WERI-Rb-1 (cell line): ENCODE results near the gene AP3M1.

Experiments used
- DNase-seq: peaks from one replicate; pipeline ENCODE4 v3.0.0-alpha.2; 2020
- H3K27ac ChIP-seq: fragments of 250-450 bp; sonication (Bioruptor Pico); 2 replicates; pipeline ENCODE4 v1.5.1; 2020; ENCODE audit warnings: mild to moderate bottlenecking, moderate library complexity
- H3K27me3 ChIP-seq: fragments of 250-450 bp; sonication (Bioruptor Pico); 2 replicates; pipeline ENCODE4 v1.5.1; 2021; ENCODE audit warnings: mild to moderate bottlenecking, low read depth, moderate library complexity; ENCODE audit not compliant: insufficient read depth, severe bottlenecking
- H3K36me3 ChIP-seq: fragments of 250-450 bp; sonication (Bioruptor Pico); 2 replicates; pipeline ENCODE4 v1.5.1; 2020; ENCODE audit warnings: mild to moderate bottlenecking, moderate library complexity
- H3K4me3 ChIP-seq: 2 replicates; pipeline ENCODE4 v1.5.1; 2011; ENCODE audit warnings: low read depth, mild to moderate bottlenecking, control low read depth, low read length
- H3K9me3 ChIP-seq: fragments of 250-450 bp; sonication (Bioruptor Pico); 2 replicates; pipeline ENCODE4 v1.5.1; 2021; ENCODE audit warnings: mild to moderate bottlenecking, moderate library complexity; ENCODE audit not compliant: severe bottlenecking
- TF ChIP-seq, protein P1 (sequence below): IDR thresholded peaks from 2 replicates; pipeline ENCODE4 v1.5.1; 2011; ENCODE audit warnings: low read depth, mild to moderate bottlenecking, control low read depth, inconsistent platforms, low read length

The AP3M1 gene

DNA sequence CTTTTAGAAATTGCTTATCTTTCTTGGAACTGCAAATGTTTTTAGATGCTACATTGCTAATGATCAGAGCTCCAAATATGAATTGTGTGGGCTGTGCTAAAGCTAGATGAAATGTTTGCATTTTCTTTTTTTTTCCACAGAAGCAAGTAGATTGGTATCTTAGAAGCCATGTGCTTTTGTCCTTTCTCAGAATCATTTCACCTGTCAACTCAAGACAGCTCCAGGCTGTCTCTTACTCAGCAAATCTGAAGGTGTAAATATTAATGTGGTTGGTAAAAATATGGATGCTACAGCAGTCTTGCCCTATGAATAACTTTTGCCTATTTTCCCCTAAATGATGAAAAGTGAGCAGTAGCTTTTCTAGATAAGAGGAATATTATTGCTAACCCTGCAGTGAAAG is 41.2 kb downstream of the AP3M1 start:
- Histone ChIP-seq H3K4me3 (no peak overlapping the region), H3K36me3 (peaks cover 96% of the 10 kb centered on the region), H3K27ac (no peak overlapping the region), H3K9me3 (no peaks in the 10 kb centered on the region), H3K27me3 (no peaks in the 10 kb centered on the region)
- TF ChIP-seq, protein P1, sequence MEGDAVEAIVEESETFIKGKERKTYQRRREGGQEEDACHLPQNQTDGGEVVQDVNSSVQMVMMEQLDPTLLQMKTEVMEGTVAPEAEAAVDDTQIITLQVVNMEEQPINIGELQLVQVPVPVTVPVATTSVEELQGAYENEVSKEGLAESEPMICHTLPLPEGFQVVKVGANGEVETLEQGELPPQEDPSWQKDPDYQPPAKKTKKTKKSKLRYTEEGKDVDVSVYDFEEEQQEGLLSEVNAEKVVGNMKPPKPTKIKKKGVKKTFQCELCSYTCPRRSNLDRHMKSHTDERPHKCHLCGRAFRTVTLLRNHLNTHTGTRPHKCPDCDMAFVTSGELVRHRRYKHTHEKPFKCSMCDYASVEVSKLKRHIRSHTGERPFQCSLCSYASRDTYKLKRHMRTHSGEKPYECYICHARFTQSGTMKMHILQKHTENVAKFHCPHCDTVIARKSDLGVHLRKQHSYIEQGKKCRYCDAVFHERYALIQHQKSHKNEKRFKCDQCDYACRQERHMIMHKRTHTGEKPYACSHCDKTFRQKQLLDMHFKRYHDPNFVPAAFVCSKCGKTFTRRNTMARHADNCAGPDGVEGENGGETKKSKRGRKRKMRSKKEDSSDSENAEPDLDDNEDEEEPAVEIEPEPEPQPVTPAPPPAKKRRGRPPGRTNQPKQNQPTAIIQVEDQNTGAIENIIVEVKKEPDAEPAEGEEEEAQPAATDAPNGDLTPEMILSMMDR: no peak
- no peak for DNase-seq

DNA sequence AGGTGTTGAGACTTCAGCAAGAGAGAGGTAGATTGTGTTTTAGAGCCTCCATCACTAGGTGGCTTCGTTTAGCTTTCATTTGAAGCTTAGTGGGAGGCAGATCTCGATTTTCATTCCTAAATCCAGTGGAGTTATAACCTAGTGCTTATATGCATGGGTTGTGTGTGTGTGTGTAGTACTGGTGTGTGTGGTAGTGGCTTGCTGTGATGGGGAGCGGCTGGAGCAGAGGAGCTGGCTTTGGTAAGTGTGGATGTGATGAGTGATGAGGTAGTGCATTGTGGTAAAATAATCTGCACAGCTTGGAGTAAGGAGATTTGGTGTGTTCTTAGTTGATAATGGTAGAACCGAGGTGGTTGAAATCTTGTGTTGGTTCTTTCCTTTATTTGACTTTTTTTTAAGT is 43.2 kb downstream of the AP3M1 start:
- no peaks in the 10 kb centered on the region for H3K9me3 ChIP-seq
- H3K4me3 ChIP-seq: no peak overlapping the region
- TF ChIP-seq, protein P1: no peak
- no peaks in the 10 kb centered on the region for H3K27me3 ChIP-seq
- H3K36me3 ChIP-seq: peaks cover 94% of the 10 kb centered on the region
- no peak for DNase-seq
- H3K27ac ChIP-seq: no peak overlapping the region

DNA sequence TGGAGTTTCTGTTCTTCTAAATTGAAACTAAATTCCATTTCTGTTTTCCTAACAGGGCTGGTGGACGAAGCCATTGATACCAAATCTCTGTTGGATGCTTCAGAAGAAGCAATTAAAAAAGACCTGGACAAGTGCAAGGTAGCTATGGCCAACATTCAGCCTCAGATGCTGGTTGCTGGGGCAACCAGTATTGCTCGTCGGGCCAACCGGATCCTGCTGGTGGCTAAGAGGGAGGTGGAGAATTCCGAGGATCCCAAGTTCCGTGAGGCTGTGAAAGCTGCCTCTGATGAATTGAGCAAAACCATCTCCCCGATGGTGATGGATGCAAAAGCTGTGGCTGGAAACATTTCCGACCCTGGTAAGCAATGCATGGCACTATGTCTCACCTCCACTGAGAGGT is 45.6 kb downstream of the AP3M1 start:
- TF ChIP-seq, protein P1: no peak
- Histone ChIP-seq H3K36me3 (peaks cover 87% of the 10 kb centered on the region), H3K27me3 (no peaks in the 10 kb centered on the region), H3K9me3 (no peaks in the 10 kb centered on the region), H3K27ac (no peak overlapping the region), H3K4me3 (no peak overlapping the region)
- DNase-seq: no peak

DNA sequence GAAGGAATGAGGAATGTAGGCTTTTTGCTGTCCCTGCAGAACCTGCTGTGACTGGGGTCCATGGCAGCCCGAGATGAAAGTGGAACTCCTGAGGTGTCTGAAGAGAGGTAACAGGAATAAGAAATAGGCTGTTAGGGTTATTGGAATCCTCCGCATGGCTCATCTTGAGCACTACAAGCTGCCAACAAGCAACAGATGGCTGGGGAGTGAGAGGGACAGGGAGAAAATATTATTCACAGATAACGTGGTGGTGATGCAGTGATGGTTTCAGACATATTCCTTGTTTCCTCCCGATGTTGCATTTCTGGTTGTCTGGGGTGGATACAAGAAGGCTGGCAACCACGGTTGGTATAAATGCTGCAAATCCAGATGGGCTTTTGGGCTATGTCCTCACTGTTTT is 46.1 kb downstream of the AP3M1 start:
- Histone ChIP-seq H3K4me3 (no peak overlapping the region), H3K27me3 (no peaks in the 10 kb centered on the region), H3K27ac (no peak overlapping the region), H3K9me3 (no peaks in the 10 kb centered on the region), H3K36me3 (peaks cover 87% of the 10 kb centered on the region)
- TF ChIP-seq, protein P1: no peak
- no peak for DNase-seq

DNA sequence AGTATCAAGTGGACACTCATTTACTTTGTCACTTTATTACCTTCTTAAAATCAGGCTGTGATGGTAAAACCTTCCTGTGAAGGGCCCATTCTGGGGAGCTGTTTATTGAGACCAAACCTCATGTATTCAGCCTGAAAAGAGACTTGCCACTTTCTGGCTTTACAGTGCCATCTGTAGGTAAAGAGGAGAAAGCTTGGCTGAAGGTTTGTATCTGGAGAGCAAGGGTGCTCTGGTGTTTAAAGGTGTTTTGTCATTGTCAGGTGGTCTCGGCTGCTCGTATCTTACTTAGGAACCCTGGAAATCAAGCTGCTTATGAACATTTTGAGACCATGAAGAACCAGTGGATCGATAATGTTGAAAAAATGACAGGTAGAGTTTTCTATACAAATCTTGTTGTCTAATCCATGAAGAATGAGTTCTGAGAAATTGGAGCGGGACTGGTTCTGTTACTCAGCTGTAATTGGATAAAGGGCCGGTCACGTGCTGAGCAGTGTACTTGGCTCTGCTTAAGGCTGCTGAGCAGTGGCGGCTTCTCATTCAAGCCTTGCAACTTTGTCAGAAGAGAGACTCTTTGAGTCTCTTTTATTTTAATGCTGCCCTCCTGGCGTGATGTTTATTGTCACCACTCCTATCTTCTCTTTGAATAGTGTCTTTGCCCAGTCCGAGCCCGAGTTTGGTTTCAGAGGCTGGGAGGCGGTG is 46.9 kb downstream of the AP3M1 start:
- Histone ChIP-seq H3K9me3 (no peaks in the 10 kb centered on the region), H3K4me3 (no peak overlapping the region), H3K36me3 (peaks cover 86% of the 10 kb centered on the region), H3K27ac (no peak overlapping the region), H3K27me3 (no peaks in the 10 kb centered on the region)
- TF ChIP-seq, protein P1: peak; percentile 45; the same call in 1 of the 2 replicates
- DNase-seq: no peak

DNA sequence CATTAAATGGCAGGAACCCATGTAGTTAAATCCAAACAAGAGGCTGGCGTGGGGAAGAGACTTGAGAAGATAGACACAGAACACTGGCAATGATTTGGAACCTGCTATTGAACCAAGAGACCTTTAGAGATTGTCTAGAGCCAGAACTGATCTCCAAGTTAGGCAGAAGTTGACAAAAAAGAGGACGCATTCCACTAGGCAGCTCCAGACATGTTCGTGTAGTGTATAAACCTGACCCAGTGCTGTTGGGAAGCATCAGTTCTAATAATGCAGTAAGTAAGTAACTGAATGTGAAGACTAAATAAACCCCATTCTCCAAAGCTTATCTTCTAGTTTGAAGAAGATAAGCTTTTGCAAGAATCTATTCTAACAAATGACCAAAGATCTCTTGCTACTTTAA is 50.8 kb downstream of the AP3M1 start:
- Histone ChIP-seq H3K9me3 (no peaks in the 10 kb centered on the region), H3K36me3 (peaks cover 82% of the 10 kb centered on the region), H3K27me3 (no peaks in the 10 kb centered on the region), H3K27ac (no peak overlapping the region), H3K4me3 (no peak overlapping the region)
- DNase-seq: no peak
- TF ChIP-seq, protein P1: no peak
